ENCODE results near the gene SLF2. TPM values are rescaled to one million over a fixed set of nuclear protein-coding genes. Genes with fewer than 3 reads are reported as not detected.

Gene SLF2
- total and polyA plus RNA-seq, 12 donors: 4.8 to 23.6 (median 18.3) TPM

DNA sequence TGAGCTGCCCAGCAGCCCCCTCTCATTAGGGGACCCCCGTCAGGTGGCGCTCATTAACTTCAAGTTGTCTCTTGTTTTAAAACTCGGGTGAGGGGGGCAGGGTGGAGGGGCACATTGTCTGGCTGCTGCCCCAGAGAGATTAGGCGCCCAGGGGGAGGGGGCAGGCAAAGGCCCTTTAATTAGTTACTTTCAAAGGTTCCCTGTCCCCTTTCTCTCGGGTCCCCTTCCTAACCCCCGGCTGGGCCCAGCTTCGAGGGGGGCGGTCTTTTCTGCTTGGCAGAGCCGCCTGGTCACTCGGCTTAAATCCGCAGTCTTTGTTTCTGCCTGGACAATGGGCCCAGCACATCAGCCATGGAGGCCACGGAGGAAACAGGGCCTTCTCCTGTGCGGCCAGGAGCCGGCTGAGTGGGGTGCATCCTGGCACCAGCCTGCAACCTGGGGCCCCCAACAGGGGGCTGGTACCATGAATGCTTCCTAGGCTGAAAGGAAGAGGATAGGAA is 38.9 kb upstream of the SLF2 start:
- intact Hi-C loops (cut with DNase I): loop anchor here in 9 of 10 donors (5.0 to 10.0 kb wide), 10 partner anchors 129 to 539 kb away; partner anchors contain the start of genes PAX2 (in 1 of the 9) and PKD2L1 (in 1 of the 9)
- Histone ChIP-seq H3K4me3 (no peak overlapping the region), H3K9me3 (no peaks in the 10 kb centered on the region), H3K27ac (no peak overlapping the region), H3K27me3 (peaks cover 0 to 64% (median 55%) of the 10 kb centered on the region in 7 donors), H3K36me3 (no peaks in the 10 kb centered on the region), H3K4me1 (no peaks in the 10 kb centered on the region)
- ATAC-seq: no peak
- TF ChIP-seq, protein P1, sequence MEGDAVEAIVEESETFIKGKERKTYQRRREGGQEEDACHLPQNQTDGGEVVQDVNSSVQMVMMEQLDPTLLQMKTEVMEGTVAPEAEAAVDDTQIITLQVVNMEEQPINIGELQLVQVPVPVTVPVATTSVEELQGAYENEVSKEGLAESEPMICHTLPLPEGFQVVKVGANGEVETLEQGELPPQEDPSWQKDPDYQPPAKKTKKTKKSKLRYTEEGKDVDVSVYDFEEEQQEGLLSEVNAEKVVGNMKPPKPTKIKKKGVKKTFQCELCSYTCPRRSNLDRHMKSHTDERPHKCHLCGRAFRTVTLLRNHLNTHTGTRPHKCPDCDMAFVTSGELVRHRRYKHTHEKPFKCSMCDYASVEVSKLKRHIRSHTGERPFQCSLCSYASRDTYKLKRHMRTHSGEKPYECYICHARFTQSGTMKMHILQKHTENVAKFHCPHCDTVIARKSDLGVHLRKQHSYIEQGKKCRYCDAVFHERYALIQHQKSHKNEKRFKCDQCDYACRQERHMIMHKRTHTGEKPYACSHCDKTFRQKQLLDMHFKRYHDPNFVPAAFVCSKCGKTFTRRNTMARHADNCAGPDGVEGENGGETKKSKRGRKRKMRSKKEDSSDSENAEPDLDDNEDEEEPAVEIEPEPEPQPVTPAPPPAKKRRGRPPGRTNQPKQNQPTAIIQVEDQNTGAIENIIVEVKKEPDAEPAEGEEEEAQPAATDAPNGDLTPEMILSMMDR (IDR thresholded peaks at IDR 0.05): no peak
- WGBS, 2 donors: 48 to 56% methylated on average over 14 of the region's 14 CpGs
- DNase-seq: no peak

DNA sequence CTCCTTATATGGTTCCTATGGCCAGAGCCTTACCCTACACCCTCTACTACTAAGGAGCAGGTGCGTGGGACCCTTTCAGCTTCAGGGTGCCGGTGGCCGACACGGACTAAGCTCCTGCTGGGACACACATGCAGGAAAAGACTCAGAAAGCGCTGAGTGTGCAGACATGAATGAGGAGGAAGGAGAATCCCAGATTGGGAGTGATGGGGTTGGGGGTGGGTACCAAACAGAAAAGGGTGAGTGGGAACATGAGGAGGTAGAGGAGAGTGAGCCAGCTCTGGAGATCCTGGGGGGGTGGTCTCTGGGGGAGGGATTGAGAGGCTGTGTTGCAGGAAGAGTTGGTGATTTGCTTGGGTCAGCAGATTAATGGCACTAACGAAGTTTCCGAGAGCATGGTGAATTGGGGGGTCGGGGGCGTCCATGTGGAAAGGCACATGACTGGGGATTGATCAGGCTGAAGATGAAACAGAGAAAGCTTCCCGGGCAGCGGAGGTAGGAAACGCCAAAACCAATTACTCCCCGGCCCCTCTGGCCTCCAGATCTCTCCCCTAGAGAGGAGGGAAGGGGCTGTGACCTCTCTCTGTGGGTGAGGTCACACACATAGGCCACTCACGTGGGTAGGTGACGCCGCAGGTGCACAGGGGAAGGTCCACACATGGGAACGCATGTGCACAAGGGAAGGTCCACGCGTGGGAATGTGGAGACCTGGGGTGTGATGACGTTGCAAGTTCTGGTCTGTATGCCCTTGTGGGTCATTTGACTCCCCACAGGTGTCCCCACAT is 37.9 kb upstream of the SLF2 start:
- H3K9me3 ChIP-seq: no peaks in the 10 kb centered on the region
- H3K36me3 ChIP-seq: no peaks in the 10 kb centered on the region
- WGBS, 2 donors: 67 to 72% methylated on average over 20 of the region's 20 CpGs
- H3K4me1 ChIP-seq: no peaks in the 10 kb centered on the region
- peaks cover 0 to 72% (median 58%) of the 10 kb centered on the region in 7 donors for H3K27me3 ChIP-seq
- intact Hi-C loops (cut with DNase I): loop anchor here (5.0 to 10.0 kb wide), 14 partner anchors 130 to 540 kb away; partner anchors contain the start of genes PAX2 (in 1 of the 10) and PKD2L1 (in 1 of the 10)
- no peak overlapping the region for H3K4me3 ChIP-seq
- ATAC-seq: no peak
- TF ChIP-seq, protein P1 (IDR thresholded peaks at IDR 0.05): no peak
- H3K27ac ChIP-seq: no peak overlapping the region
- DNase-seq: no peak

DNA sequence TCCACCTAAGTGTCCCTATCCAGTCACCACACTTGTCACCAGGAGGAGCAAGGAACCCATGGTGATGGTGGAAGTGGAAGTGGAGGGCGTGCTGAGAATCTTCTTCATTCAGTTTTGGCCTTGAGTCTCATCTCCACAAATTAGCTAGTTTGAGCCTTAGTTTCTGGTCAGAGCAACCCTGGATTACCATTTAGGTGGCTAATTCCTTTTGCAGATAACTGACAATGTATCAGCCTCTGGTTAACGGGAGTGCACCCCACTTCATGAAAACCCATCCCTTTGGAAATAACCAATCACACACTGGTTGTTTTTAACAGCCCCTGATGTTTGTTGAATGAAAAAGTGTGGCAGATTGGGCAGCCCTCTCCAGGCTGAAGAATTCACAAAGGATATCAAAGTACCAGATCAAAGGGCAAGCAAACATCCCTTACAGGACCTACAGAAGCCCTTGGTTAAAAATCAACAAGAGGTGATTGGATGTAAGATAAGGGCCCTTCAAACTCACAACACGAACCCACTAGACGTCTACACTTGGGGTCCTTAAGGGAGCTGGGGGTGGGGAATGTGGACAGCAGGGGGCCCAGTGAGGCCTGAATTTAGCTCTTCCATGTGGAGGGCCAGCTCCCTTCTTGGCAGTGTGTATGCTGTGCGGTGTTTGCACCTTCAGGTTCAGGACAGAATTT is 37.1 kb upstream of the SLF2 start:
- TF ChIP-seq, protein P1 (IDR thresholded peaks at IDR 0.05): no peak
- 50 to 53% methylated on average over 5 of the region's 5 CpGs for WGBS, 2 donors
- H3K9me3 ChIP-seq: no peaks in the 10 kb centered on the region

More for the DNA sequence above, 37.1 kb upstream of the SLF2 start:
- H3K27me3 ChIP-seq: peaks cover 0 to 73% (median 58%) of the 10 kb centered on the region in 7 donors
- no peaks in the 10 kb centered on the region for H3K36me3 ChIP-seq
- no peak for ATAC-seq
- no peaks in the 10 kb centered on the region for H3K4me1 ChIP-seq
- no peak overlapping the region for H3K27ac ChIP-seq
- DNase-seq: no peak
- H3K4me3 ChIP-seq: no peak overlapping the region
- intact Hi-C loops (cut with DNase I): loop anchor here (5.0 to 10.0 kb wide), 13 partner anchors 131 to 541 kb away; partner anchors contain the start of genes PAX2 (in 1 of the 10) and PKD2L1 (in 1 of the 10)

Measured in heart right ventricle (tissue), 16 donors.